NCI-H446 (cell line): ENCODE results near the gene RAPGEF3.

ENCODE experiments used
- DNase-seq, 2 experiments: peaks; one replicate each; lab custom pipeline; 2025; lab: John Stamatoyannopoulos, UW

Gene RAPGEF3

GRCh38 chr12:47775100-47775911 is 16.6 kb upstream of the RAPGEF3 start:
- no peak for DNase-seq

GRCh38 chr12:47774663-47775062 is 16.0 kb upstream of the RAPGEF3 start:
- DNase-seq, result no peak

GRCh38 chr12:47773858-47774580 is 15.3 kb upstream of the RAPGEF3 start:
- no peak for DNase-seq

GRCh38 chr12:47773062-47773857 is 14.6 kb upstream of the RAPGEF3 start, which contains the start of gene SLC48A1:
Gene SLC48A1 (plus strand): TSS chr12:47773238. CDS start chr12:47773305, 67 bp downstream.
- DNase-seq, result peak; percentile 25 to 74

GRCh38 chr12:47772738-47773061 is 14.0 kb upstream of the RAPGEF3 start:
- DNase-seq, result no peak

GRCh38 chr12:47772094-47772660 is 13.5 kb upstream of the RAPGEF3 start:
- DNase-seq, result no peak

- no peak for DNase-seq
Observed at GRCh38 chr12:47771304-47771703, 12.6 kb upstream of the RAPGEF3 start.

- no peak for DNase-seq
Observed at GRCh38 chr12:47770086-47770726, 11.5 kb upstream of the RAPGEF3 start.

- DNase-seq, result no peak
Observed at GRCh38 chr12:47769234-47770085, 10.8 kb upstream of the RAPGEF3 start.

GRCh38 chr12:47768323-47768811 is 9.7 kb upstream of the RAPGEF3 start:
- DNase-seq, result no peak

GRCh38 chr12:47767216-47767724 is 8.6 kb upstream of the RAPGEF3 start:
- DNase-seq, result peak in 1 of 2 experiments; percentile 39

GRCh38 chr12:47766502-47767215 is 8.0 kb upstream of the RAPGEF3 start:
- no peak for DNase-seq

- DNase-seq, result no peak
Observed at GRCh38 chr12:47763481-47764346, 5.0 kb upstream of the RAPGEF3 start.

- no peak for DNase-seq
Observed at GRCh38 chr12:47762850-47763465, 4.3 kb upstream of the RAPGEF3 start.

- DNase-seq, result no peak
Observed at GRCh38 chr12:47758584-47758833, 171 bp downstream of the RAPGEF3 start.

- no peak for DNase-seq
Observed at GRCh38 chr12:47757840-47758583, 668 bp downstream of the RAPGEF3 start.

GRCh38 chr12:47757364-47757839 is 1.3 kb downstream of the RAPGEF3 start:
- DNase-seq, result no peak
